T-helper 2 cell (primary cell): Measurements from ENCODE around the gene ASPHD1.

ENCODE experiments used
- DNase-seq, 5 experiments: peaks; one replicate each; pipeline versions ENCODE4 v3.0.0 to v3.0.0-alpha.2; 2012 to 2022

ASPHD1 gene

DNA sequence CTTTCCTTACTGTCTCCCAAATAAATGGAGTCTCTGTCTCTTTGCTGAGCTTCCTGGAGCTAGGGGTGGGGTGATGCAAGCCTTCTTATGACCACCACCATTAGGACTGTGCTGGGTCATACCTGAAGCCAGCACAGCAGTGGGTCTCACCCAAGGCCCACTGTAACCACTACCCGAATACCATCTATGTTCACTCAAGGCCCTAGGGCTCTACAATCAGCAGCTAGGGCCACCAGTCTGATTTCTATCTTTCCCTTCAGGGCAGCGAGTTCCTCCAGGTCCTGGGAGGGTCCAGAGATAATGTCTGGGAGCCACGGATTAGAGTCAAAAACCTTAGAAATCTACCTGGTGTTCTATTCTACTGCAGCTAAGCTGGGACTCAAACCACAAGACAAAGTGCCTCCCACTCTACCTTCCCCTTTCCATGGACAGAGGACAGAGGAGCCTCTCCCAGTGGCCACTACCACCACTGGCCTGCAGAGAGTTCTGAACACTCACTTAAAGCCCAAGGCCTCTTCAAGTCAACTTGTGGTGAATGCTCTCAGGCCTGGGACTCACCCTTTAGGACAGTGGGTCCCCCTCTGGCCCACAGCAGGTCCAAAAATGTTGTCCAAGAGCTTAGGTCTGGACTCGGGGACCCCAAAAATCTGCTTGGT, 50.6 kb downstream of the ASPHD1 start:
- DNase-seq: no peak

DNA sequence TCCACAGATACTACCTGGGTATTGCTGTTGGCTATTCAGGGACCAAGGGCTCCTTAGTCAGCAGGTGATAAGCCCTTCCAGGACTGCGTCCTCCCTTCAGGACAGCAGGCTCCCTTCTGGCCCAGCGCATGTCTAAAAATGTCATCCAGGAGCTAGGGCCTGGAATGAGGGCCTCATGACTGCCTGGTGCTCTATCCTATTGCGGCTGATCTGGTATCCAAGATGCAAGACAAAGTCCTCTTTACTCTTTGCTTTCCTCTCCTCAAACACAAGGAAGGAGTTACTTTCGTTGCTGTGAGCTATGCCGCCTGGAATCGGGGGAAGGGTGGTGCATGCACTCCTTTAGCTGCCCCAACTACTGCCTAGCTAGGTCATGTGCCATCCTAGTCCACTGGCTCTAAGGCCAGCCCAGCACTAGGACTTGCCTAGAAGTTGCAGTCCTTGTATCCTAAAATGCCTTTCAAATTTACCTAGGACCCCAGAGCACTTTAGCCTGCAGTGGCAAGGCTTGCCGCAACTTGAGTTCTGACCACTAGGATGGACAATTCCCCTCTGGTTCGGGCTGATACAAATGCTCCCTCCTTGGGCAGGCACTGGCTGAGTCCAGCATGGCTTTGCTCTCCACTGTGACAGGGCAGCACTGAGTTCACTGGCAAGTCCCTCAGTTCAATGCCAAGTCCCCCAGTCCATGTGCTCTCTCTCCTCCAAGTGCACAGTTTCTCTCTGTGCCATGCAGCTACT, 51.5 kb downstream of the ASPHD1 start:
- DNase-seq: no peak
